Stimulated activated CD4-positive, alpha-beta T cell treated with anti-CD3 and anti-CD28 coated beads, TNF-alpha, amount 100 ng/mL, for 1 hour (primary cell): ENCODE measurements around the gene SNRPF.
"Not testable (repeated sequence)": the region's sequence is repeated elsewhere in the genome, so short reads cannot be mapped to it uniquely, and the experiment has no call there.

Source experiments
- DNase-seq, 3 donors: peaks; one replicate each; pipeline ENCODE4 v3.0.0-alpha.2; 2020; ENCODE audit warnings: low read depth in 3 of 3, low spot score in 1 of 3

Gene SNRPF

DNA sequence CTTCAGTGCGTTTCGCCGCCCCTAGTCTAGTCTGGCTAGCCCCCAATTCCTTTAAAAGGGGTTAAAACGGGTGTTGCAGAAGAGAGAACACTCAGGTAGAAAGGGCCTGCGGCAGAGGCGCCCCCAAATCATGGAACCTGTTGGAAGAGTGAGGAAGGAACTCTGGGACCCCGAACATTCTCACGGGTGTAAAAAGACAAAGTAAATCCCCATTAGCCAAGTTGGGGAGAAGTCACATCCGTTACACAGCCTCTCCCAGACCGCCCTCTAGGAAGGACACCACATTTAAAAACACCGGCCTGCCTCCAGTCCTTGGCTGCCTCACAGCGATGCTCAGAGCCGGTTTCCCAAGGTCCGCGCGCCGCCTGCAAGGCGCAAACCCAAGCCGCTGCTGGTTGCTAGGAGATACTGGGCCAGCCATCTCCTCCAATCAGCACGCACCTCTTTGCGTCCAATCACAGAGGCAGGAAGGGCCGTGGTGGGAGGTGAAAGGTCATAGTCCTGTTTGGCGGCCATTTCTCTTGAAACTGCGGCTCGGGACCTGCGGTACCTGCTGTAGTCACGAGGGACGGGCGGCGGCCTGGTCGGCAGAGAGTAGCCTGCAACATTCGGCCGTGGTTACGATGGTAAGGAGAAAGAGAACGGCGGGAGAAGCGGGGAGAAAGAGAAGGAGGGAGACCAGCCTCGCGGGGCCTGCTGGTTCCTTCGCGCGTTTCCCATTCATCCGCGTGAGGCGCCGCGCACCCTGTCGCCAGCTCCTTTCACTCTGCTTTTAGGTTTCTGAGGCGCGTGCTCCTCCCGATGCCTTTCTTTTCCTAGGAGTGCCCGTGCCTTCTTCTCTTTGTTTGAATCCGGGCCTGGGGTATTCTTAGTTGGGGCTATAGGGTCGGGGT is at the start of gene SNRPF:
TSS of gene SNRPF (plus strand) at position 502 of the 893 bp plus-strand sequence. CDS start at position 624, 122 bp downstream.
- DNase-seq: peak; percentile 79 to 87 (median 84)

DNA sequence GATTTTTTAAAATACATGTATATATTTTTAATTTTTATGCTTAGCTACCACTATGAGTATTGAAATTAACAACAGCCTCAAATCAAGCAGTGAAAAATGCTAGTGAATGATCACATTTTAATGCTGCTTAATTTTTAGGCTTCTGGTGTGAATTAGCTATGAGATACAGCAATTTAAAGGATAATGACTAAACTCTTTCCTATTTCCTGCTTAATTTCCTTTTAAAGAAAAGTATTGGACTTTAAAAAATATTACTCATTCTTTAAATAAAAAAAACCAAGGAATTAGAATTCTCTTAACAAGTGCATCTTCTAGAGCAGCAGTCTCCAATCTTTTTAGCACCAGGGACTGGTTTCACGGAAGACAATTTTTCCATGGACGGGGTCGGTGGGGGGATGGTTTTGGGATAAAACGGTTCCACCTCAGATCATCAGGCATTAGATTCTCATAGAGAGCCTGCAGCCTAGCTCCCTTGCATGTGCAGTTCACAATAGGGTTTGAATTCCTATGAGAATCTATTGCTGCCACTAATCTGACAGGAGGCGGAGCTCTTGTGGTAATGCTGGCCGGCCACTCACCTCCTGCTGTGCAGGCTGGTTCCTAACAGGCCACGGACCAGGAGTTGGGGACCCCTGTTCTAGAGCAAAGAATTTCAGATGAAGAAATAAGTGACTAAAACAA is 49.6 kb upstream of the SNRPF start:
- DNase-seq: no peak

DNA sequence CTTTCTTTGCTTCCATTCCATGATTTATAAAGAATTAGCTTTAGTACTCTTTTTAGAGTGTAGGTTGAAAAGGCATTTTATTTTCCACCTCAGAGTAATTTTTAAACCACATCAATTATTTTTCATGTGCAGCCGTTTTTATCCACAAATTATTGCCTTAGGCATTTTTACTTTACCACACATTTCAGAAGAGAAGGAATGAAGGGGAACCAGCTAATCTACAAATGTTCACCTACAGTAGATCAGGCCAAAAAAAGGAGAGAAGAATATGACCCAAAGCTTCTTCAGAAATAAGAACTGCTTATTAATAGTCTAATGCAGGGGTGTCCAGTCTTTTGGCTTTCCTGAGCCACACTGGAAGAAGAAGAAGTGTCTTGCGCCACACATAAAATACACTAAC is 48.3 kb upstream of the SNRPF start:
- DNase-seq: no peak

DNA sequence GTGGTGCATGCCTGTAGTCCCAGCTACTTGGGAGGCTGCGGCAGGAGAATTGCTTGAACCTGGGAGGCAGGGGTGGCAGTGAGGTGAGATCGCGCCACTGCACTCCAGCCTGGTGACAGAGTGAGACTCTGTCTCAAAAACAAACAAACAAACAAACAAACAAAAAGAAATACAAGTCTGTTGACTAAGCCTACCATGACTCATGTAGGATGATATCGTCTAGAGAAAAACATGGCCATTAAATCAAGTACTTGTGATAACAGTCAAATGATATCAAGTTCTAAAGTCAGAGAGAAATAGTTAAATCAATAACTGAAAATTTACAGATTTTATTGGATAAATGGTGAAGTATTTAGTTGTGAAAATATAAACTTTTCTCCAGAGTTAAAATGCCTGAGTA is 46.6 kb upstream of the SNRPF start:
- DNase-seq: not testable (repeated sequence)

DNA sequence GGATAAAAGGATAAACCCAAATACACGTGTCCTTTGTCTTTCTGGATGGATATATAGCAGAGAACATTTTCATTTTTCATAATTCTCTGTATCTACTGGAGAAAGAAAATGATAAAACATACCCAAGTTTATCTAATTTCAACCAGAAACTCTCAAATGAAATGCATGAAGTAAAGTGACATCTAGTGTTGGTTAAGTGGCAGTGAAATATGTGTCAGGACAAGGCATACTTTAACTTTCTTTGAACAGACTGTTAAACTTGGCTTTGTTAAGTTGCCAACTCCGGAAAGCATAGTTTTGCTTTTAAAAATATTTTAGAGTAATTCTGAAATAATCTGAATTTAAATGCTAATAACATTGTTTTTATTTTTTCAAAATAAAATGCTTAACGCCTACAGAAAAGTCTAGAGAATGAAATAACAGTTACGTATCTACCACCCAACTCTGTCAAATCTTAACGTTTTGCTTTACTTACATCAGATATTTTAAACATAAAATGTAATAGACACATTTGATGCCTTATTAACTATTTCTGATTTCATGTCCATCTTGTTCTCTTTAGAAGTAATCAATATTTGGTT is 43.0 kb upstream of the SNRPF start:
- no peak for DNase-seq

DNA sequence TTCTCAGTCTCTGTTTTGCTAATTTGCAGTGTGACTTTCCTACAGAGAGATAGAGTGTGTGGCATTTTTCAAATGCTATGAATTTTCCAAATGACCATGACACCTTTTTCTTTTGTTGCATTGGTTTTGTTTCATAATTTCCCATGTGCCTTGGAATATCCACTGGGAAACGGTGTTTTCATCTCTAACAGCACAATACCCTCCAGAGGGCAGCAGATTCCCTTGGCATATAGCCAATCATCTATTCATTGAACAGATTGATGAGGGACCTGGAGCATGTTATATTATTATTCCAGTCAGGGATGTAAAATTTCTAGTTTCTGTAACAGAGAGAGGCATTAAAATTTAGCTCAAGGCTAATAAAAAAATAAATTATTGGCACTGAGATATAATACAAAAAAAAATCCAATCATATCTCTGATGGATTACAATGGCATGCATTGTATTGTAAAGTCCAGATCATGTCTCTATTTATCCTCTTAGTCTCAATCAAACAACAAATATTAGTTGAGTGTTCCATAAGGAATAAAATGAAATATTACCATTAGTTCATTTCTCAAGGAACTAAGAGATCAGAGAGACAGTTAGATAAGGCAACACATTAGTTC is 38.6 kb upstream of the SNRPF start:
- no peak for DNase-seq

DNA sequence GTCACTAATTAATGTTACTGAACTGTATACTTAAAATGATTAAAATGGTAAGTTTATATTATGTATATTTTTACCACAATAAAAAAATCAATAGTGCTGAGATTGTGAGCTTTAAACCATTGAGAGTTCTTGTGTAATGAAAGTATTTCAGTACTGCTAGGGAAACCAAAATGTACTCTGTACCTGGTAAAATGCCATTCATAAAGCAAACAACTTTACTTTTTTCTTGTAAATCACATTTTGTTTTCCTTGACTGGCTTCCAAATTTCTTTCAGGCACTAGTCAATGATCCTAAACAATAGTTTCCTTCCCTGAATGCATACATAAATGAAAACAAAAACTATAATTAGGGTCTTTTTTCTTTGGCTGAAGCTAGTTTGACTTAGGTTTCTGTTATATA is 29.4 kb upstream of the SNRPF start:
- DNase-seq: no peak

DNA sequence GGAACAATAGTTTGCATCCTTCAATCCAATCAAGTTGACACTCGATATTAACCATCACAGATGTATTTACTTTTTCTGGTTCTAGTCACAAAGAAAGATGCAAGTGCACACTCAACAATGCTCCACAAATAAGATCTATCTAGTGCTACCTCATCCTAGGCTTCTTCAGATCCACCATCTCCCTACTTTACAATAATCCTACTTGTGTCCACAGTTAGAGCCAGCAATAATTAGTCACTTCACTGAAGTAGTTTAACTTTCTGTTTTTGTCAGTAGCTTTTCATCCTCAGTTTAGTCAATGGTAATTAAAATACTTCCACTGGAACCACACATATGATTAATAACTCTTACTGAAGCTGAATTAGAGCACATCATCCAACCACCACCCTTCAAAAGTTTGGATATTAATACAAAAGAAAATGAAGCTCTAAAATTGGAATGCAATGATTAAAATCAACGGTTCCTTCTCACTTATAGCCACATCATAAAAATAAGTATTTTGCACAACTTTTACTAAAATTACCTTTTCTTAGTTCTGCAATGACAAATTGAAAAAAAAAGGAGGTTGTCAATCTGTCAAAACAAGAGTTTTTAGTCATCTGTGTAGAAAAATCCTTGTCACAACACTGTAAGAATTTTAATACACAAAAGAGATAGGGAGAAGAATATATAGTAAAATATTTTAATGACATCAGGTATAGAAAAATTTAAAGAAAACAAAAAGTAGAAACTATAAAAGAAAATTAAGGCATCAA is 28.2 kb upstream of the SNRPF start:
- DNase-seq: no peak

DNA sequence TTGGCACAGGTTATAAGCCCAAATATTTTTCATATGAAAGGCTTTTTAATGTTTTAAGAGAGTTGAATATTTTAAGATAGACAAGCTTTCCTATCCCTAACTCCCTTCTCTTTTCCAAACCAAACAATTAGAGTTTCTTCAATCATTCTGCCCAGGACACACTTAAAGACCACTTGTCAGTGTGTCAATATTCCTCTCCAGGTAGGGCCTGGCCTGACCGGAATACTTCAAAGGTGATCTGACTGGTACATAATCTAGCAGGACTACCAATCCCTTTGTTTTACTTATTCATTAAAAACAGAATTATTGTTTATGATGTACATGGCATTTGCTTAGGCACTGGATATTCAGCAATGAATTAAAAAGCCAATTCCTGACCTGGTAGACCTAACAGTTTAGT is 24.2 kb upstream of the SNRPF start:
- no peak for DNase-seq

DNA sequence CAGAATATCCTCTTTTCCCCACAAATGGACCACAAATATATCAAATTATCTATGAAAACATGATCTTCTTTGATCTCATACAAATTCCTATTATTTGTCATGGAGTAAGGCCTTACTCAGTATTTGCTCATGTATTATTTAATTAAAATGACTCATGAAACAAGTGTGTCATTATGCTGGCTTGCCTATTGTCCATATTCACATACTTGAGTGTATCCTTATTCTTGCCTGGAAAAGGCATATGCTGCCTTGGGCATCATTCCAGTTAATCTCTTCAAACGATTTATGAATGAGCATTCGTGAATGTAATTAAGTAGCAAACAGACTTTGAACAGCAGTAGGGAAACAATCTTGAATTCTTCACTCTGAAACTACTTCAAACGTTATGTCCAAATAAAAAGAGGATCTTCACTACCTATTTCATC is 22.6 kb upstream of the SNRPF start:
- no peak for DNase-seq

DNA sequence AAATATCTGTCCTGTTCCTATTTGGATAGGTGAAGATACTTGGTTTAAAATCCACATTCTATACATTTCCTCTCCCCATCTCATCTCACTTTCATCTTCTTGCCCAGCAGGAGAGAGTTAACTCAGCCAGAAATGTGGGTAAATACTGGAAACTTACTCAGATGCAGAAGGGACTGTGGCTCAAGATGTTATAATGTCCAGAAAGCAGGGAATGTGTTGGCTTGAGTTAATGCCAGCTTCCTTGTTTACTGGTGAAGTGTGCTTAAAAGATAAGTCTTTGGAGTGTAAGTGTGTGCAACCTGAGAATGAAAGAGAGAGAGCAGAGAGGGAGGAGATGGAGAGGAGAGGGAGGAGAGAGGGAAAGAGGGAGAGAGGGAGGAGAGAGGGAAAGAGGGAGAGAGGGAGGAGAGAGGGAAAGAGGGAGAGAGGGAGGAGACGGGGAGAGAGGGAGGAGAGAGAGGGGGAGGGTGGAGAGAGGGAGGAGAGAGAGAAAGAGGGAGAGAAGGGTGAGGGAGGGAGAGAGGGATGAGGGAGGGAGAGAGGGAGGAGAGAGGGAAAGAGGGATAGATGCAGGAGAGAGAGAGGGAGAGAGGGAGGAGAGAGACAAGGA is 22.0 kb upstream of the SNRPF start:
- DNase-seq: no peak

DNA sequence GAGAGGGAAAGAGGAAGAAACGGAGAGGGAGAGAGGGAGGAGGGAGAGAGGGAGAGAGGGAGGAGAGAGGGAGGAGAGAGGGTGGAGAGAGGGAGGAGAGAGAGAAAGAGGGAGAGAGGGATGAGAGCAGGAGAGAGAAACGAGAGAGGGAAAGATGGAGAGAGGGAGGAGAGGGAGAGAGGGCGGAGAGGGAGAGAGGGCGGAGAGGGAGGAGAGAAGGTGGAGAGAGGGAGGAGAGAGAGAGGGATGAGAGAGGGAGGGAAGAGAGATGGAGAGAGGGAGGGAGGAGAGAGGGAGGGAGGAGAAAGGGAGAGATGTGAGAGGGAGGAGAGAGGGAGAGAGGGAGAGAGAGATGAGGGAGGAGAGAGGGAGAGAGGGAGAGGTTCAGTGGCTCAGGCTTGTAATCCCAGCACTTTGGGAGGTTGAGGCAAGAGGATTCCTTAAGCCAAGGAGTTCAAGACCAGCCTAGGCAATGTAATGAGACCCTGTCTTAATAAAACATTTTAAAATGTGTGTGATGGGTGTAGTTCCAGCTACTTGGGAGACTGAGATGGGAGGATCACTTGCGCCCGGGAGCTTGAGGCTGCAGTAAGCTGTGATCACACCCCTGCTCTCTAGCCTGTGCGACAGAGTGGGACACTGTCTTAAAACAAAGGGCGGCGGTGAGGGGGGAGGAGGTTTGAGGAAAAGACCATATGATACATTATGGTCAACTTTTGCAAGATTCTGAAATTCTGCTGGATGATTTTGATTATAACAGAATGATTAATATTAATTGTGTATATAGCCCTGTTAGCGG is 21.3 kb upstream of the SNRPF start:
- no peak for DNase-seq

DNA sequence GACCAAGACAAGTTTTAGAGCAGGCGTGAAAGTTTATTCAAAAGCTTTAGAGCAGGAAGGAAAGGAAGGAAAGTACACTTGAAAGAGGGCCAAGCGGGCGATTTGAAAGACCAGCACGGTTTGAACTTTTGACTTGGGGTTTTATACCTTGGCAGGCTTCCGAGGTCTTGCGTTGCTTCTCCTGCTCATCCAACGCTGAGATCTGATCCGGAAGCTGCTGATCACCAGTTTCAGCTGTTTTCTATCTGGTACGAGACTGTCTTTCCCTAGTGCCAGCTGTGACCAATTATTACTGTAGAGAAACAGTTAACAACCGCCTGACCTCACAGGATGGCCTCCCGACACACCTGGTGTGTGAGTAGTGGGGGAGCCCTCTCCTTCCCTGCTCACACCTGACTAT is 20.6 kb upstream of the SNRPF start:
- no peak for DNase-seq

DNA sequence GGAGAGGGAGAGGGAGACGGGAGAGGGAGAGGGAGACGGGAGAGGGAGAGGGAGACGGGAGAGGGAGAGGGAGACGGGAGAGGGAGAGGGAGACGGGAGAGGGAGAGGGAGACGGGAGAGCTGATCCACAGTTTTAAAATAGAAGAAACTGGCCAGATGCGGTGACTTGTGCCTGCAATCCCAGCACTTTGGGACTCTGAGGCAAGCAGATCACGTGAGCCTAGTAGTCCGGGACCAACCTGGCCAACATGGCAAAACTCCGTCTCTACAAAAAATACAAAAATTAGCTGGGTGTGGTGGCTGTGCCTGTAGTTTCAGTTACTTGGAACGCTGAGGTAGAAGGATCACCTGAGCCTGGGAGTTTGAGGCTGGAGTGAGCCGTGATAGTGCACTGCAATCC is 16.3 kb upstream of the SNRPF start:
- not testable (repeated sequence) for DNase-seq

DNA sequence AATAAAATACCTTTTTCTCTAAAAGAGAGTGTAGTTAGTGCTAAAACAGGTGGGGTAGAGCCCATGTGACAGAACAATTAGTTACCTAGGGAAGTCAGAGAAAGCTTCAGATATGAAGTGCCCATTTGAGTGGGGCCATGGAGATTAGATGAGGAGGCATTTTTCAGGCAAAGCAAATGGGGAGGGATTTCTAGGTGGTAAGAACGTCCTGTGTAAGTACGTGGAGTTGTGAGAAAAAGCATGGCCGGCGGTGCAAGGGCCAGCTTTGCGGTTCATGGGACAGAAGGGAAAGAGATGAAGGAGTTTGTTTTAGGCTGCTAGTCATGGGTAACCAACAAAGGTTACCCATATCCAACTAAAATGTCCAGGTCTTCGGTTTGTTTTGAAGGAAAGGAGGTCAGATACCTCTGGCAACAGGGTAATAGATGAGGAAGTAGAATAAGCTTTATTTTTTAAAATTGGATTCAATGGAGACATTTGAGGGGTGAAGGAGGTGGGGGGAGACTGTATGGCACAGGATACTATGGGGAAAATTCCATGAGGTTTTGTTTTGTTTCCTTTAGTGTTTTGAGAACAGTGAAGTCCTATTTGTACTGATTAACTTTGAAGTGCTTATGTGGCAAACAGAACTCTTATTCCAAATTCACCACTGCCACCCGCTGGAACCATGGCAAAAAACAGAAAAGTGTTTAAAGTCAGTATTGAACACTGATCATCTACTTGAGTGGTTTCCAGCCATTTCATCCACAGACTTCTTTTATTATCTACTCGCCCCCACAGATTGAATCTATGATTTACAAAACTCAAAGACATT is 10.0 kb upstream of the SNRPF start:
- no peak for DNase-seq

DNA sequence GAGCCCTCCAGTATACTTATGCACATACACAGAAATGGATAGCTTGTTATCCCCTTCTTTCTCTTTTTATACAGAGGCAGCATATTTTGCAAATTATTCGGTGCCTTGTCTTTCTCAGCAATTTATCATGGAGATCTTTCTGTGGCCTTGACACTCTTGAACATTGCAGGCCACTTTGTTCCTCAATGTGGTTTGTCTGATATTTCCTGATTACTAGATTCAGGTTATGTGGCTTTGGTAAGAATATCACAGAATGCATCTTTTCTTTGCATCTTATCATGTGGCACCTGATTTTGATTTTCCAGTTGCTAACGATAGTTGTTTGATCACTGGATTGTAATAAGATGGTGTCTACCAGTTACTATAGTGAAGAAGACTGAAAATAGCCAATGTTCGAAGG is 7.1 kb upstream of the SNRPF start:
- DNase-seq: no peak

DNA sequence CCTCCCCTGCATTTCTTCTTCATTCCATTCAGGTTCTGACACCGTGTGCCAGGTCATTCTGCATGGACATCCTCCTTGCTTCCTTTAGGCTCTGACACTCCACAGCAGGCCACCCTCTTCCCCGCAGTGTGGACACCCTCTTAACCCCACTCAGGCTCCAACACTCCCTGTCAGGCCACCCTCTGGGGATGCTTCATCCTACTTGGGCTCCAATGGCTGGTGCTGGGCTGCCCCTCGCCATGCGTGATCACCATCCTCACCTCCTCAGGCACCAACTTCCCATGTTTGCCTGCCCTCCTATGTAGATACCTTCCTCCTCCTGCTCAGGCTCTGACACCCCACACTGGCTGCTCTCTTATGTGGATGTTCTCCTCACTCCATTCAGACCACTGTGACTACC is 6.6 kb upstream of the SNRPF start:
- DNase-seq: no peak

DNA sequence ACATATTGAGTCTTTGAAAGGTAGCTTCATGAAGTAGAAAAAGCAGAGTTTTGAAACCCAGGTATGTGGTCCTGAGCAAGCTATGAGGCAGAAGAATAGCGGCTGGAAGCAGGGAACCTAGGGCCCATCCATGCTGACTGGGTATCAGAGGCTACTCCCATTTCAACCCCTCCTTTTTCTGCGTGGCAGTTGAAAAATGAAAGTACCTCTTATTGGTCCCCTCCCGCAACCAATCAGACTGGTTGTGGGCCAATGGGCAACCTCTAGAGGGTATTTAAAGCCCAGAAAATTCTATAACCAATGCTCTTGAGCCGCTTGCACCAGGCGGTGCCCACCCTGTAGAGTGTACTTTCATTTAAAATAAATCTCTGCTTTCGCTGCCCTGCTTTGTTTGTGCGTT is 1.6 kb upstream of the SNRPF start:
- no peak for DNase-seq

DNA sequence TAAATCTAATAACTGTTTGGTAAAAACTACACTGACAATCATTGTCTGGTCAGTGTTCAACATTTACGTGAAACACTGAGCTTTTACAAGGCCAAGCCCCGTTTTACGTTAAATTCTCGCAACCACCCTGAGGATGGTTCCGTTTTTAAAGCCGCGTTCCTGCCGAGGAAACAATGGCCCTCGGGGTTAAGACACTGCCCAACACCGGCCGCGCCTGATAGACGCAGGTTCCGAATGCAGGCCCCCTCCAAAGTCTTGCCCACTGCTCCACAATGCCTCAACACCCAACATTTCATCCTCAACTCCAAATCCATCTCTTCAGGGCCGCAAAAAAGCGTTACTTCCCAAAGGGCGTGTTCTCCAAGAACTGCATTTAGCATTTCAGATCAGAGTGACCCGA is 953 bp upstream of the SNRPF start:
- DNase-seq: no peak
